ENCODE data around the gene SF3A1.

DNA sequence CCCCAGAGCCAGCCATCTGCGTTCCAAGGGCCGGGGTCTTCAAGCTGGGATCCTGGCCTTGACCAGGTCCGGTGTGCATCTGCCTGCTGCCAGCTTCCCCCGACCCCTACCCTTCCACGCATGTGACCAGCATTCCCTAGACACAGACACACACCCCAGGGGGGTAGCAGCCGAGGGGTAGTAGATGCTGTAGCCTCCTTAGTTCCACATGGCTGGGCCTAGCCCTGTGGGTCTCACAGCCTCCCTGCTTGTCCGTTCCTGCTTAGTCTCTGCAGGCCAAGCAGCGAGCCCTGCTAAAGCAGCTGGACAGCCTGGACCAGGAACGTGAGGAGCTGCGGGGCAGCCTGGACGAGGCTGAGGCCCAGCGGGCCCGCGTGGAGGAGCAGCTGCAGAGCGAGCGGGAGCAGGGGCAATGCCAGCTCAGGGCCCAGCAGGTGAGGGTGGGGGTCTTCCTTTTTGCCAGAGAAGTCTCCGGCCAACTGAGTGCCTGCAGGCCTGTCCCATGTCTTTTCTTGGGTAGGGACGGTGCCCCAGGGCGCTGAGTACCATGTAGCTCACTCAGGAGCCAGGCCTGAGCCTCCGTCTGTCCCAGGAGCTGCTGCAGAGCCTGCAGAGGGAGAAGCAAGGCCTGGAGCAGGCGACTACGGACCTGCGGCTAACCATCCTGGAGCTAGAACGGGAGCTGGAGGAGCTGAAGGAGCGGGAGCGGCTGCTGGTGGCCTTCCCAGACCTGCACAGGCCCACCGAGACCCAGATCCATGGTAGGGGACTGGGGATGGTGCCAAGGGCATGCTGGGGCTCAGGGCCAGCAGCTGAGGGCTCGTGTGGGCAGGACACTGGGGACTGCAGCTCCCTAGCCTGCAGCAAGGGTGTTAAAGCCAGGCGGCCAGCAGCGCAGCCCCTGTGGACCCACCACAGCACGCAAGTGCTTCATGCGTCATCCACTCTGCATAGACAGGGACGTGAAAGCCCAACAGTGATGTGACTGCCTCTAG lies 16.9 kb upstream of the SF3A1 start:
- TF ChIP-seq EZH2 (IDR thresholded peaks at IDR 0.05) (no peak), POLR2A (IDR thresholded peaks at IDR 0.05; ENCODE audit: borderline replicate concordance, extremely low read depth, insufficient read depth, insufficient read length) (no peak), CBX3 (IDR thresholded peaks at IDR 0.05; ENCODE audit: low read depth) (no peak), FOSL1 (IDR thresholded peaks at IDR 0.05; ENCODE audit: low read depth) (no peak), CTCF (IDR thresholded peaks at IDR 0.05 in 2 of 3, conservative IDR thresholded peaks at IDR 0.05 in 1 of 3; ENCODE audit: borderline replicate concordance in 1 of 3, insufficient read depth in 1 of 3, low read depth in 2 of 3, low read length in 2 of 3) (no peak), SP1 (IDR thresholded peaks at IDR 0.05; ENCODE audit: low read depth) (no peak), ZBTB33 (IDR thresholded peaks at IDR 0.05; ENCODE audit: extremely low read depth, insufficient replicate concordance, low read length) (no peak), EGR1 (IDR thresholded peaks at IDR 0.05; ENCODE audit: low read depth) (no peak), CEBPB (IDR thresholded peaks at IDR 0.05; ENCODE audit: low read depth) (no peak), ZNF274 (IDR thresholded peaks at IDR 0.05; ENCODE audit: low read depth, low read length) (no peak)
- TF ChIP-seq, protein P1, sequence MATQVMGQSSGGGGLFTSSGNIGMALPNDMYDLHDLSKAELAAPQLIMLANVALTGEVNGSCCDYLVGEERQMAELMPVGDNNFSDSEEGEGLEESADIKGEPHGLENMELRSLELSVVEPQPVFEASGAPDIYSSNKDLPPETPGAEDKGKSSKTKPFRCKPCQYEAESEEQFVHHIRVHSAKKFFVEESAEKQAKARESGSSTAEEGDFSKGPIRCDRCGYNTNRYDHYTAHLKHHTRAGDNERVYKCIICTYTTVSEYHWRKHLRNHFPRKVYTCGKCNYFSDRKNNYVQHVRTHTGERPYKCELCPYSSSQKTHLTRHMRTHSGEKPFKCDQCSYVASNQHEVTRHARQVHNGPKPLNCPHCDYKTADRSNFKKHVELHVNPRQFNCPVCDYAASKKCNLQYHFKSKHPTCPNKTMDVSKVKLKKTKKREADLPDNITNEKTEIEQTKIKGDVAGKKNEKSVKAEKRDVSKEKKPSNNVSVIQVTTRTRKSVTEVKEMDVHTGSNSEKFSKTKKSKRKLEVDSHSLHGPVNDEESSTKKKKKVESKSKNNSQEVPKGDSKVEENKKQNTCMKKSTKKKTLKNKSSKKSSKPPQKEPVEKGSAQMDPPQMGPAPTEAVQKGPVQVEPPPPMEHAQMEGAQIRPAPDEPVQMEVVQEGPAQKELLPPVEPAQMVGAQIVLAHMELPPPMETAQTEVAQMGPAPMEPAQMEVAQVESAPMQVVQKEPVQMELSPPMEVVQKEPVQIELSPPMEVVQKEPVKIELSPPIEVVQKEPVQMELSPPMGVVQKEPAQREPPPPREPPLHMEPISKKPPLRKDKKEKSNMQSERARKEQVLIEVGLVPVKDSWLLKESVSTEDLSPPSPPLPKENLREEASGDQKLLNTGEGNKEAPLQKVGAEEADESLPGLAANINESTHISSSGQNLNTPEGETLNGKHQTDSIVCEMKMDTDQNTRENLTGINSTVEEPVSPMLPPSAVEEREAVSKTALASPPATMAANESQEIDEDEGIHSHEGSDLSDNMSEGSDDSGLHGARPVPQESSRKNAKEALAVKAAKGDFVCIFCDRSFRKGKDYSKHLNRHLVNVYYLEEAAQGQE (IDR thresholded peaks at IDR 0.05; ENCODE audit: low read depth), result no peak
